Measurements from ENCODE around the gene PACSIN1.
A peak's percentile ranks its signal among the peaks of the same experiment; 100 is the strongest.

PACSIN1 gene

GRCh38 chr6:34565722-34566137 lies 99.9 kb downstream of the PACSIN1 start:
- DNase-seq: no peak

- no peak for DNase-seq
Measured at GRCh38 chr6:34566830-34567546, 101.1 kb downstream of the PACSIN1 start.

- DNase-seq: no peak
Measured at GRCh38 chr6:34568341-34569201, 102.7 kb downstream of the PACSIN1 start.

GRCh38 chr6:34569361-34569973 lies 103.6 kb downstream of the PACSIN1 start:
- no peak for DNase-seq

GRCh38 chr6:34570066-34570833 lies 104.4 kb downstream of the PACSIN1 start:
- DNase-seq: no peak

GRCh38 chr6:34571388-34571787 lies 105.5 kb downstream of the PACSIN1 start:
- DNase-seq: no peak

- DNase-seq: no peak
Measured at GRCh38 chr6:34572021-34572420, 106.1 kb downstream of the PACSIN1 start.

GRCh38 chr6:34572585-34572984 lies 106.7 kb downstream of the PACSIN1 start:
- DNase-seq: no peak

- DNase-seq: no peak
Measured at GRCh38 chr6:34573567-34574183, 107.8 kb downstream of the PACSIN1 start.

GRCh38 chr6:34574647-34575293 lies 108.9 kb downstream of the PACSIN1 start:
- no peak for DNase-seq

- DNase-seq: no peak
Measured at GRCh38 chr6:34575326-34575725, 109.5 kb downstream of the PACSIN1 start.

- peak; percentile 30 for DNase-seq
Measured at GRCh38 chr6:34576286-34576955, 110.5 kb downstream of the PACSIN1 start.

- no peak for DNase-seq
Measured at GRCh38 chr6:34578445-34579262, 112.8 kb downstream of the PACSIN1 start.

GRCh38 chr6:34580707-34581560 lies 115.1 kb downstream of the PACSIN1 start:
- no peak for DNase-seq

- DNase-seq: no peak
Measured at GRCh38 chr6:34581561-34581920, 115.7 kb downstream of the PACSIN1 start.

- DNase-seq: no peak
Measured at GRCh38 chr6:34583461-34583860, 117.6 kb downstream of the PACSIN1 start.

GRCh38 chr6:34583861-34584604 lies 118.2 kb downstream of the PACSIN1 start:
- no peak for DNase-seq

- DNase-seq: no peak
Measured at GRCh38 chr6:34584694-34585093, 118.8 kb downstream of the PACSIN1 start.
